Fibroblast of lung (primary cell): Measurements from ENCODE around the gene CASP8.

Experiments
- CTCF ChIP-seq, 2 donors: IDR thresholded peaks in 1 of 2; conservative IDR thresholded peaks in 1 of 2; 1 replicate in 1 of 2; 2 replicates in 1 of 2; pipeline ENCODE4 v1.5.1; 2011 to 2012; ENCODE audit warnings: low read length in 2 of 2, control low read depth in 1 of 2, inconsistent platforms in 1 of 2, low read depth in 1 of 2, mild to moderate bottlenecking in 1 of 2
- EZH2 ChIP-seq: IDR thresholded peaks from 2 replicates; pipeline ENCODE4 v1.5.1; 2012; ENCODE audit warnings: low read length, control low read depth, mild to moderate bottlenecking; ENCODE audit errors: missing control alignments

DNA sequence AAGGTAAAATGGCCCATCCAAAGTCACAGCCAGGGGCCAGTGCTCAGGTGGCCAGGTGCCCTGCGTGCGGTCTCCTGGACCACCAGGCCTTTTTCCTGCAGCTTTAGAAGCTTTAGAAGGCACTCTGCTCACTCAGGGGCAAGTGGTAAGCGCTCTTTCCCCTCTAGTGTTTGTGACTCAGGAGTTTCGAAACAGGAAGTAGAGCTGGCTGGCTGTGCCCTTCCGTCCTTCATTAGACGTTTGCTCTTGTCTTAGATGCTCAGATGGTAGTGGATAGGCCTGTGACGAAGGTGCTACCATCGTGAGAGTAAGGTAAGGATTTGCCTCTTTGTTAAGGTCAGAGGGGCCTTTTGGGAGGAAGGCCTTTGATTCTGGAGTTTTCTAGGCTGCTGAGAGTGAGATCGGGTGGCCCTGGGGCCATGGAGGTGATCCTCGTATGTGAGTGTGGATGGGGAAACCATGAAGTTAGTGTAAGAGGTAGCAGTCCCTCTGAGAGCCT lies at the start of gene CASP8:
- TF ChIP-seq CTCF (conservative IDR thresholded peaks at IDR 0.05 in 1 of 2, IDR thresholded peaks at IDR 0.05 in 1 of 2; ENCODE audit: low read depth in 1 of 2, low read length in 2 of 2) (no peak), EZH2 (no peak)
